Nephron (organoid): Measurements from ENCODE around the gene SIGLEC7.
A peak's percentile ranks its signal among the peaks of the same experiment; 100 is the strongest.

ENCODE experiments used
- H3K27ac Mint-ChIP-seq, 3 experiments: 2 replicates each; pipeline ENCODE4 v1.8.0; 2020; ENCODE audit warnings: mixed read lengths in 3 of 3, mild to moderate bottlenecking in 2 of 3, moderate library complexity in 1 of 3
- H3K27me3 Mint-ChIP-seq: 2 replicates; pipeline ENCODE4 v1.8.0; 2021; ENCODE audit warnings: low read depth, mild to moderate bottlenecking, moderate library complexity, mixed read lengths
- H3K36me3 Mint-ChIP-seq: 2 replicates; pipeline ENCODE4 v1.8.0; 2020; ENCODE audit warnings: low read depth, mixed read lengths
- H3K4me1 Mint-ChIP-seq: 2 replicates; pipeline ENCODE4 v1.8.0; 2020; ENCODE audit warnings: mixed read lengths
- H3K4me3 Mint-ChIP-seq, 3 experiments: 2 replicates each; pipeline ENCODE4 v1.8.0; 2020; ENCODE audit warnings: mild to moderate bottlenecking in 3 of 3, mixed read lengths in 3 of 3, moderate library complexity in 2 of 3
- H3K9me3 Mint-ChIP-seq: 2 replicates; pipeline ENCODE4 v1.8.0; 2020; ENCODE audit warnings: mixed read lengths
- CTCF ChIP-seq, 3 experiments: fragments of 200-600 bp; sonication (generic); IDR thresholded peaks; one replicate each; pipeline ENCODE4 v1.5.0; 2021; ENCODE audit warnings: antibody characterized with exemption in 3 of 3; ENCODE audit not compliant: unreplicated experiment in 3 of 3

Gene SIGLEC7

GRCh38 chr19:51101171-51101865 lies 40.8 kb upstream of the SIGLEC7 start:
- TF ChIP-seq CTCF (IDR thresholded peaks at IDR 0.05; ENCODE audit: unreplicated experiment in 3 of 3): no peak
- Mint-ChIP-seq H3K4me3 (no peak overlapping the region), H3K36me3 (peaks cover 23% of the 10 kb centered on the region), H3K27ac (peak overlapping the region in 1 of 3 experiments; percentile 37), H3K9me3 (no peaks in the 10 kb centered on the region), H3K27me3 (peaks cover 3% of the 10 kb centered on the region), H3K4me1 (no peaks in the 10 kb centered on the region)

GRCh38 chr19:51102991-51103390 lies 39.1 kb upstream of the SIGLEC7 start:
- H3K4me1 Mint-ChIP-seq: peaks cover 12% of the 10 kb centered on the region
- peaks cover 23% of the 10 kb centered on the region for H3K36me3 Mint-ChIP-seq
- TF ChIP-seq CTCF (IDR thresholded peaks at IDR 0.05; ENCODE audit: unreplicated experiment in 3 of 3): no peak
- no peak overlapping the region for H3K27ac Mint-ChIP-seq
- H3K4me3 Mint-ChIP-seq: no peak overlapping the region
- H3K27me3 Mint-ChIP-seq: peaks cover 3% of the 10 kb centered on the region
- no peaks in the 10 kb centered on the region for H3K9me3 Mint-ChIP-seq

GRCh38 chr19:51103926-51104341 lies 38.2 kb upstream of the SIGLEC7 start:
- Mint-ChIP-seq H3K36me3 (peaks cover 23% of the 10 kb centered on the region), H3K9me3 (no peaks in the 10 kb centered on the region), H3K4me1 (peaks cover 19% of the 10 kb centered on the region), H3K4me3 (no peak overlapping the region), H3K27ac (no peak overlapping the region), H3K27me3 (peaks cover 3% of the 10 kb centered on the region)
- no peak for TF ChIP-seq CTCF (IDR thresholded peaks at IDR 0.05; ENCODE audit: unreplicated experiment in 3 of 3)

- peak overlapping the region; percentile 42 to 86 (median 80) for H3K27ac Mint-ChIP-seq
- H3K4me3 Mint-ChIP-seq: peak overlapping the region; percentile 93 to 97 (median 96)
- TF ChIP-seq CTCF (IDR thresholded peaks at IDR 0.05; ENCODE audit: unreplicated experiment in 3 of 3): no peak
- peaks cover 16% of the 10 kb centered on the region for H3K36me3 Mint-ChIP-seq
- peaks cover 3% of the 10 kb centered on the region for H3K27me3 Mint-ChIP-seq
- no peaks in the 10 kb centered on the region for H3K9me3 Mint-ChIP-seq
- peaks cover 19% of the 10 kb centered on the region for H3K4me1 Mint-ChIP-seq
Measured at GRCh38 chr19:51107406-51108065, 34.6 kb upstream of the SIGLEC7 start.

- no peak for TF ChIP-seq CTCF (IDR thresholded peaks at IDR 0.05; ENCODE audit: unreplicated experiment in 3 of 3)
- peak within 1 kb of the TSS; percentile 93 to 97 (median 96) for H3K4me3 Mint-ChIP-seq
- H3K36me3 Mint-ChIP-seq: peaks cover 15% of the 10 kb centered on the region
- peaks cover 19% of the 10 kb centered on the region for H3K4me1 Mint-ChIP-seq
- peaks cover 3% of the 10 kb centered on the region for H3K27me3 Mint-ChIP-seq
- H3K9me3 Mint-ChIP-seq: no peaks in the 10 kb centered on the region
- peak within 1 kb of the TSS; percentile 42 to 86 (median 80) for H3K27ac Mint-ChIP-seq
Measured at GRCh38 chr19:51108066-51108804, 33.9 kb upstream of the SIGLEC7 start, which contains the start of gene CTU1. TSS of gene CTU1 (minus strand) at chr19:51108409. CDS start at chr19:51104569, 3,840 bp downstream.
